HS-27A (cell line): ENCODE data around the gene KIAA1191.
"Not testable (repeated sequence)": the region's sequence is repeated elsewhere in the genome, so short reads cannot be mapped to it uniquely, and the experiment has no call there.

Source experiments
- DNase-seq: peaks from one replicate; pipeline ENCODE4 v3.0.0-alpha.2; 2012; ENCODE audit warnings: low read depth, missing footprints

Gene KIAA1191, protein sequence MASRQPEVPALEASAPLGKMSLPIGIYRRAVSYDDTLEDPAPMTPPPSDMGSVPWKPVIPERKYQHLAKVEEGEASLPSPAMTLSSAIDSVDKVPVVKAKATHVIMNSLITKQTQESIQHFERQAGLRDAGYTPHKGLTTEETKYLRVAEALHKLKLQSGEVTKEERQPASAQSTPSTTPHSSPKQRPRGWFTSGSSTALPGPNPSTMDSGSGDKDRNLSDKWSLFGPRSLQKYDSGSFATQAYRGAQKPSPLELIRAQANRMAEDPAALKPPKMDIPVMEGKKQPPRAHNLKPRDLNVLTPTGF

GRCh38 chr5:176361437-176362232 is at the start of gene KIAA1191:
Gene KIAA1191 (minus strand): TSS chr5:176361764. CDS start chr5:176359508, 2,256 bp downstream.
- DNase-seq = peak; percentile 41

GRCh38 chr5:176410486-176411180 is 49.1 kb upstream of the KIAA1191 start:
- DNase-seq = no peak

DNA sequence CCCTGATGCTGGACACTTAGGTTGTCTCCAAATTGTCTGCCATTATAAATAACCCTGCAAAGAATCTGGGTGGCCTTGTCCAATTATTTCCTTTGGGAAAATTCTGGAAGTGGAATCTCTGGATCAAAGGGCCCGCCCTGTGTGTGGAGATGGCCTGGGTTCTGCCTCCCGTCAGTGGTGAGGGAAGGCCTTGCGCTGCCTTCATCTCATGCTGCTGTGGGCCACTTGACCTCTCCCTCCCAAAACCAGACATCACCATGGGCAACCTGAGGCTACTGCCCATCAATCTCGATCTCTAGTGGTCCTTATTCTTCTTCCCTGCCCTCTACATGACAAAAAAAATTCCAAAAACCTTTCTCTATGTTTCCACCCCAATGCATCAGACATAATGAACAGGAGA is 48.2 kb upstream of the KIAA1191 start:
- DNase-seq = no peak

GRCh38 chr5:176408590-176408989 is 47.0 kb upstream of the KIAA1191 start:
- DNase-seq = no peak

DNA sequence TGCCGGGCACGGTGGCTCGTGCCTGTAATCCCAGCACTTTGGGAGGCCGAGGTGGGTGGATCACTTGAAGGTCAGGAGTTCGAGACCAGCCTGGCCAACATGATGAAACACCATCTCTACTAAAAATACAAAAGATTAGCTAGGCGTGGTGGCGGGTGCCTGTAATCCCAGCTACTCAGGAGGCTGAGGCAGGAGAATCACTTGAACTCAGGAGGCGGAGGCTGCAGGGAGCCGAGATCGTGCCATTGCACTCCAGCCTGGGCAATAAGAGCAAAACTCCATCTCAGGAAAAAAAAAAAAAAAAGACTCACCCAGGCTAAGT is 46.6 kb upstream of the KIAA1191 start:
- DNase-seq = not testable (repeated sequence)

DNA sequence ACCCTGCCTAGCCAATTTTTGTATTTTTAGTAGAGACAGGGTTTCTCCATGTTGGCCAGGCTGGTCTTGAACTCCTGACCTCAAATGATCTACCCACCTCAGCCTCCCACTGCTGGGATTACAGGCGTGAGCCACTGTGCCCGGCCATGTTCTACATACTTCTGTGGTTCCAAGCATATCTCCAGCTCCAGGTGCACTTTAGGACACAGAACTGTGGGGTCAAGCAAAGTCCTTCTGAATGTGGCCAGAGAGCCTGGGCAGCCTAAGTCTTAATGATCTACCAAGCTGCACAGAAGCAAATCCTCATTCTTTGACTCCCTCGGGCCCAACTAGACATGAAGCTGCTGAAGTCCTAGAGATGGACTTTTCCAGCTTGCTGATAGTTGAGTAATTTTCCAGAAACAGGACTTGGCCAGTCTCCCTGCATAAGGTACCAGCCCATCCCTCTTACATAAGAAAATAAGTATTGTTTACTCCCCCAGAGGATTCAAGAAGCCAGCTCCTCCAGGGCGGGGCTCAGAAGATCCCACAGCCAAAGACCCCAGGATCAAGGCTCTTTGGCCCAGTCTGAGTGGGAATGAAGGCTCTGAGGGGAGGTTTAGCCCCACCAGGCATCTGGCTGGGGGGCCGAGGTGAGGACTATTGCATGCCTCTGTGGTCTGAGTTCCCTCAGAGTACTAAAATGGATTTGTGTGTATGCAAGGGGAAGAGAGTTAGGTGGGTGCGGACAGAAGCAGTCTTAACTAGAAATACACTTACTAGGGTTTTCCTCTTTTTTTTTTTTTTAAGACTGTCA is 46.1 kb upstream of the KIAA1191 start:
- DNase-seq = no peak

DNA sequence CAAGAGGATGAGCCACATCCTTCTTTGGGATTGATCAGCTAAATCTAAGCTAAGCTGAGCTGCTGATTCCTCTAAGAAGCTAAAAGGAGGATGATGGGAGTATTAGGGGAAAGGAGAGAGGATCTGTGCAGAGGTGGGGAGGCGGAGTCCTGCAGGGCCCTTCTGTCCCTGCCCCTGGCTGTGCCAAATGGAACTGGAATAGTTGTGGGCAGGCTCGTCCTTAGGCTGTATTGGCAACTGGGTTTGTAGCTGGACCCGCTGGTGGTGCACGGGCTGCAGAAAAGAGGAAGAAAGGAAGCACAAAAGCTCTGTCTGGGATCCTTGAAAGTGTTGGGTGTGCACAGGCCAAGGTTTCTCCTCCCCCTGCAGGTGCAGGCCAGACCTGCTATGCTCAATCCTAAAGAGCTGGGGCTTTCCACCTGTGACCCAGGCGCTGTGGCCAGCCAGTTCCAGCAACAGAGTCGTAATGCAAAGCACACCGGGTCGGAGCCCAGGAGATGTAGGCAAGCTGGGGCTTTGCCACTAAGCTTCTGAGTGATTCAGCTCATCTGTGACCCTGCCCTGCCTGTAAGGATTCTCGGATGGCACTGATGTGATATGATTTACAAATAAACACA is 45.0 kb upstream of the KIAA1191 start:
- no peak for DNase-seq

GRCh38 chr5:176405656-176406435 is 44.3 kb upstream of the KIAA1191 start:
- DNase-seq = no peak

DNA sequence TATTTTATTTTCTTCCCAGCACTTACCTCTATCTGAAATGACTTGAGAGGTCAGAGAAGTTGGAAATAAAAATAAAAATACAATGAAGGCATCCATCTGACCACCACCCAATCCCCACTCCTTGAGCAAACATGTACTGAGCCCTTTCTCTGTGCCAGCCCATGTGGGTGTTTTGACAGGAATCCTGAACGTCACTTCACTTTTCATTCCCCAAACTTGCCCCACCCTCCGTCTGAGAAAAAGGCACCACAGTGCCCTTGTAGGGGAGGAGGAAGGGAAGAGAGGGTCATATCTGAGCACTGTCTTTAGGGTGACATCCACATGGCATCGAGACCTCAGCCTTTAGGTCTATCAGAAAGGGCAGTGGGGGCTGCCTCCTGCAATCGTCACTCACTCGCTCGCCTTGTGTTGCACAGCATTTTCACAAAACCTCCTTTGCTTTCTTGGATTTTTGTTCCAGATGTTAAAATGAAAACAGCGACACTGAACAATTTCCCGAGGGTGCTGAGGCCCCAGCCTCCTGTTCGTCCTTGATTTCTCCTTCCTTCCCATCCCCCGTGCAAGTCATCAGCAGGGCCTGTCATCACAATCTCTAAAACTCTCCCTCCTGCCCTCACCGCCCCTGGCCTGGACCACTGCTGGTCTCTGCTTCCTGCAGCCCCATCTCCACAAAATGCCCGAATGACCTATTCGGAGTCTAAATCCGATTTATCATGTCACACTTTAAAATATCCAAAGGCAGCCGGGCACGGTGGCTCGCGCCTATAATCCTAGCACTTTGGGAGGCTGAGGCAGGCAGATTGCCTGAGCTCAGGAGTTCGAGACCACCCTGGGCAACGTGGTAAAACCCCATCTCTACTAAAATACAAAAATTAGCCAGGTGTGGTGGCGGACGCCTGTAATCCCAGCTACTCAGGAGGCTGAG is 40.0 kb upstream of the KIAA1191 start:
- no peak for DNase-seq

DNA sequence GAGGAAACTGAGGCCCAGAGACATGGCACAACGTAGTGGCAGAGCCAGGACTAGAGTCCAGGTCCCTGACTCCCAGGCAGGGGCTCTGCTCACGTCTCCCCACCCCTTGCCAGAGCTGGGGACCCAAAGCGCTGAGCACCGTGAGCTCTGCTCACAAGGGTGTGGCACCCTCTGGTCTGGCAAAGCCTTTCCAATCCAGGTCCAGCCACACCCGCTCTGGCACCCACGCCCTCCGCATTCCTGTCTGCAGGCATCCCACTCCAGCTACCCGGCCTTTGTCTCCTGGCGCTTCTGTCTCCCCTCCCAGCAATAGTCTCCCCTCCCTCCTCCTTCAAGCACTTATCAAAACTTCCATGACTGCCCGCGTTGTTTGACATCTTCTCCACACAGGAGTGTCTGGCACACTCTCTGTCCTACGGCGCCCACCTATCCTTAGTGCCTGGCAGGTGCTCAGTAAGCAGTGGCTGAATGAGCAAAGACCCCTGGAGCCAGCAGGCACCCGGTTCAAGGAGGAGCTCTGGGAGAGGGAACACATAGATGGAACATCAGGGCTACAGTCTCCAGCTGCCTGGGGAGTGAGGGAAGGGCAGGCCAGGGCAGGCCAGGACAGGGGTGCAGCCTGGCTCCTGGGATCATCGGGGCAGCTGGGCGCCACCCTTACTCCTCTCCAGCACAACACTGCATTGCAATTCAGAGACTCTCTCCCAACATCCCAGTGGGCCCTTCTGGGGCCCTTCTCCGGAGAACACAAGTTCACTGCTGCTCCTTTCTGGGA is 39.0 kb upstream of the KIAA1191 start:
- DNase-seq = no peak

DNA sequence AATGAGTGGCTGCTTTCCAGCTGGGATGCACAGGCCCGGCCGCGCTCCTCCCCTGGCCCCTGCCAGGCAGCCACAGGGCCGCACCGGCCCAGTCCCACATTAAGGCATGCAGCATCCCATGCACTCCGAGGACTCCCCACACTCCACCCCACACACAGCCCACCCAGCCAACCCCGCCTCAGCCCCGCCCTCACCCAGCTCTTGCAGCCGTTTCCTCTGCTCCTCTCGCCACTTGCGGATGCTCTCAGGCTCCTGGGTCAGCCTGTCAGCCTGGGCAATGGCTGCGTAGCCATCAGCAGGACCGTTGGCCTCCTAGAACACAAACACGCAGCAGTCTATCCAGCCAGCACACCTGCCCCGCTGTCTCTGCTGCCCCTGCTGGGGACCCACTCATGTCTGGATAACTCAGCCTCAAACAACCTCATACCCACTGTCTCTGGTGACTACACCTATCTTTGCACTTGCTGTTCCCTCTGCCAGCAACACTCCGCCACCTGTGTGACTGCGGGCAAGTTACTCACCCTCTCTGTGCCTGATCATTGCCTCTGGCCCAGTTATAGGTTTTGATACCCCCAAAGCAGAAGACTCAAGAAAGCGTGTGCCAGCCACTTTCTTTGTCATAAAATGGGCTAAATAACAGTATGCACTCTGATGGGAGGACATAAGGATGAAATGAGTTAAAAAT is 36.3 kb upstream of the KIAA1191 start:
- DNase-seq = no peak

- DNase-seq = no peak
Observed at GRCh38 chr5:176396330-176396729, 34.8 kb upstream of the KIAA1191 start.

DNA sequence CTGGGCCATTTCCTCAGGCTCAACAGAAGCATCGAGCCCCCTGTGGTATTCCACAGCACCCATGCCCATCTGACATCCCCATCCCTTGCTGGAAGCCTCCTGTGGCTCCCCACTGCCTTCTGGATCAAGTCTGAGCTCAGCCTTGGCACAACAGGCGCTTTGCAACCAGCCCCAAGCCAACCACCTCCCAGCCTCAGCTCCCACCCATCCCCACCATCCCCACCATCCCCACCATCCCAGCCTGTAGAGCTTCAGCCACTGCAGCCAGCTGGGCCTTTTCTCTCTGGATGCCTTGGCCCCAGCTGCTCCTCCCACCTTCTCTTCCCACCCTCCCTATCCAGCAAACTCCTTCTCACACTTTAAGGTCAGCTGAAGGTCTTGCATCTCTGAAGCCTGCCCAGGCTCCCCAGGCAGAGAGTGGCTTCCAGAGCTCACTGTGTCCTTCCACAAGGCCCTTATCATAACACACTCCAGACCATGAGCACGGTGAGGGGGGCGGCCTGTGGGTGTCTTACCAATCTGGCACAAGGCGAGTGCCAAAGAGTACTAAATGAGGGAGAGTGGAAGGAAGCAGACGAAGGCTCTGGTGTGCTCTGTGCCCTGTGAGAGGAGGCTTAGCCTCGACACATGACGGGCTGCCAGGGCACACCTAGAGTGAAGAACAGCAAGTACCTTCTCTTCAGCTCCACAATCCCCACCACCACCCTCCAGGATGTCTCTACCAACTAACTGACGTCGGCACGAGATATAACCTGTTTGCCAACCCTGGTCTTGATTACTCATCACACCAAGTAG is 33.5 kb upstream of the KIAA1191 start:
- no peak for DNase-seq

- DNase-seq = no peak
Observed at GRCh38 chr5:176394096-176394495, 32.5 kb upstream of the KIAA1191 start.

DNA sequence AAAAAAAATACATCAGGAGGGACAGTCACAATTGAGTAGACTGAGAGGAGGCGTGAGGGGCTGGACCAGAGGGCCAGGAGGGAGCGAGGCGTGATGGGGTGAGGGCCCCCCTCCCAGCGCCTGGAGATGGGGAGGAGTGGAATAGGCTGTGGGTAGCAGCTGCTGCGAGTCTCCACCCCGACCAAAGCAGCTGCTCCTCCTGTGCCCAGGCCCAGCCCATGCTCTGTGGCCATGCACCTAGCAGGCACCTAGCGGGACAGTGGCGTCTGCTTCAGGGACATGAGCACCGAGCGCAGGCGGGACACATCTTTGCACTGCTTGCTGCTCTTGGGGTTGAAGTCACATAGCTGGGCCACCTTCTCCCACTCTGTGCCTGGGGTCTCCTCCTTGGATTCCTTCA is 31.0 kb upstream of the KIAA1191 start:
- no peak for DNase-seq

- DNase-seq = no peak
Observed at GRCh38 chr5:176391999-176392398, 30.4 kb upstream of the KIAA1191 start.

DNA sequence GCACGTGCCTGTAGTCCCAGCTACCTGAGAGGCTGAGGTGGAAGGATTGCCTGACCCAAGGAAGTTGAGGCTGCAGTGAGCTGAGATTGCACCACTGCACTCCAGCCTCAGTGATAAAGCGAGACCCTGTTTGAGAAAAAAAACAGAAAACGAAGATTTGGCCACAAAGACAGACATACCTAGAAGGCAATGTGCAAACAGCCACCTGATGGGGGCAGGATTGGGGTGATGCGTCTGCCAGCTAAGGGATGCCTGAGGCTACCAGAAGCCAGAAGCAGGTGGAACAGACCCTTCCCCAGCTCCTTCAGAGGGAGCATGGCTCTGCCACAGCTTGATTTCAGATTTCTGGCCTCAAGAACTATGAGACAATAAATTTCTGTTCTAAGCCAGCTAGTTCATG is 29.9 kb upstream of the KIAA1191 start:
- no peak for DNase-seq
